SK-N-MC (cell line): ENCODE data around the gene COL18A1.

ENCODE experiments used
- EZH2 ChIP-seq: fragments of 200-600 bp; sonication (generic); IDR thresholded peaks from one replicate; pipeline ENCODE4 v1.6.1; 2017; ENCODE audit warnings: antibody characterized with exemption
- FOXP2 ChIP-seq: optimal IDR thresholded peaks from 2 replicates; pipeline ENCODE3; 2011; ENCODE audit warnings: mild to moderate bottlenecking, moderate library complexity; ENCODE audit not compliant: insufficient read depth; ENCODE audit errors: extremely low read length, control extremely low read depth
- POLR2AphosphoS5 ChIP-seq: IDR thresholded peaks from 2 replicates; pipeline ENCODE4 v1.6.1; 2012; ENCODE audit warnings: mild to moderate bottlenecking, low read depth, low read length, borderline replicate concordance

DNA sequence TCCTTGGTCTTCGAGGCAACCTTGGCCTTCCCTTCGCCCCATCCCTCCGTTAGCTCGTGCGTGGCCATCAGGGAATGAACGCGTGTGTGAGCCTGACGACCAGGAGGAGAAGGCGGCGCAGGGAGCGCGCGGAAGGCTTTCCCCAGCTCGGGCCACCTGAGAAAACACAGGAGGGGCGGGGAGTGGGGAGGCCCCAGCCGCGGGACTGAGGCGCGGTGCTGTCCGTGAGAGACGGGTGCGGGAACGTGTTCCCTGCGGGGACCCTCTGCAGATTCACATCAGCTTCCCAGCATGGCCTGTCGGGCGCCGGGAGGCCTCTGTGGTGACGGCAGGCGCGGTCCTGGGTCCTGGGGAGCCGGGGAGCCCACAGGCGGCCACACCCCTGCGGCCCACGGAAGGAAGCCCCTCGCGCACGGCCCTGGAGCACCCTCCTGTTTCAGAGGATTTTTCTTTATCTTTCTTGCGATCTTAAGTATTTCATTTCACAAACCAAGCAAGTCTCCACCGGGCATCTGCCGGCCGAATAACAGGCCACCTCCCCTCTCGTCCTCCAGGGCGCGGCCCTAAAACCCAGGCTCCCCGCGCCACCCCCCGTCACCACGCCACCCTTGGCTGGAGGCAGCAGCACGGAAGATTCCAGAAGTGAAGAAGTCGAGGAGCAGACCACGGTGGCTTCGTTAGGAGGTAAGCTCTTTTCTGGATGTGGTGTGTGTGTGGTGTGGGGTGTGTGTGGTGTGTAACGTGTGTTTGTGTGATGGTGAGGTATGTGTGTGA, 71.0 kb downstream of the COL18A1 start:
- no peak for TF ChIP-seq POLR2AphosphoS5
- TF ChIP-seq EZH2, result no peak
- no peak for TF ChIP-seq FOXP2
